CD14-positive monocyte (primary cell): Measurements from ENCODE around the gene TMEM184A. TPM values are rescaled to one million over a fixed set of nuclear protein-coding genes. Genes with fewer than 3 reads are reported as not detected.

Experiments used
- DNase-seq, 3 donors: peaks; one replicate each; pipeline ENCODE4 v3.0.0-alpha.2; 2011 to 2022
- H2AFZ ChIP-seq: 2 replicates; pipeline ENCODE4 v1.6.0; 2012; ENCODE audit warnings: mild to moderate bottlenecking, low read depth, low read length, inconsistent platforms; ENCODE audit not compliant: insufficient read depth, poor library complexity, severe bottlenecking
- H3K27ac ChIP-seq, 2 donors: 1 replicate in 1 of 2; 2 replicates in 1 of 2; pipeline ENCODE4 v1.5.1; 2012 to 2013; ENCODE audit warnings: low read length in 2 of 2, control low read depth in 1 of 2, inconsistent platforms in 1 of 2, low read depth in 1 of 2, mild to moderate bottlenecking in 1 of 2
- H3K27me3 ChIP-seq, 2 donors: one replicate each; pipeline versions ENCODE4 v1.6.0 to v1.6.1; 2011 to 2013; ENCODE audit warnings: low read length in 2 of 2; ENCODE audit not compliant: control insufficient read depth in 2 of 2, insufficient read depth in 2 of 2
- H3K36me3 ChIP-seq, 2 donors: replicated peaks in 1 of 2; 1 replicate in 1 of 2; 2 replicates in 1 of 2; pipeline versions ENCODE4 v1.5.1 to v1.6.1; 2012 to 2013; ENCODE audit warnings: low read length in 2 of 2, control low read depth in 1 of 2, inconsistent platforms in 1 of 2, mild to moderate bottlenecking in 1 of 2; ENCODE audit not compliant: insufficient read depth in 2 of 2, control insufficient read depth in 1 of 2
- H3K4me1 ChIP-seq, 2 donors: 1 replicate in 1 of 2; 2 replicates in 1 of 2; pipeline versions ENCODE4 v1.5.1 to v1.6.1; 2012 to 2013; ENCODE audit warnings: low read length in 2 of 2, control low read depth in 1 of 2, inconsistent platforms in 1 of 2, mild to moderate bottlenecking in 1 of 2, moderate library complexity in 1 of 2; ENCODE audit not compliant: insufficient read depth in 2 of 2, control insufficient read depth in 1 of 2
- H3K4me2 ChIP-seq: replicated peaks from 2 replicates; pipeline ENCODE3; 2012; ENCODE audit warnings: low read length, moderate library complexity, mild to moderate bottlenecking; ENCODE audit not compliant: poor library complexity, severe bottlenecking; ENCODE audit errors: extremely low read depth
- H3K4me3 ChIP-seq, 3 experiments: fragments of 200-600 bp in 1 of 3; sonication (generic) in 1 of 3; replicated peaks in 1 of 3; 1 replicate in 2 of 3; 2 replicates in 1 of 3; pipeline ENCODE4 v1.5.1; 2011 to 2013; ENCODE audit warnings: low read length in 3 of 3, mild to moderate bottlenecking in 3 of 3, control low read depth in 2 of 3, low read depth in 2 of 3, inconsistent platforms in 1 of 3, moderate library complexity in 1 of 3
- H3K79me2 ChIP-seq: 2 replicates; pipeline ENCODE4 v1.6.0; 2012; ENCODE audit warnings: mild to moderate bottlenecking, control low read depth, inconsistent platforms, low read length, moderate library complexity; ENCODE audit not compliant: insufficient read depth
- H3K9ac ChIP-seq: 2 replicates; pipeline ENCODE4 v1.6.0; 2017; ENCODE audit warnings: low read length, mild to moderate bottlenecking; ENCODE audit not compliant: insufficient read depth, poor library complexity, severe bottlenecking
- H3K9me3 ChIP-seq, 2 donors: replicated peaks in 1 of 2; 1 replicate in 1 of 2; 2 replicates in 1 of 2; pipeline versions ENCODE4 v1.5.1 to v1.6.1; 2012 to 2013; ENCODE audit warnings: low read length in 2 of 2, control low read depth in 1 of 2; ENCODE audit not compliant: control insufficient read depth in 1 of 2, insufficient read depth in 1 of 2
- H4K20me1 ChIP-seq: 2 replicates; pipeline ENCODE4 v1.6.0; 2012; ENCODE audit warnings: mild to moderate bottlenecking, low read length, control low read depth, moderate library complexity; ENCODE audit not compliant: insufficient read depth
- H3K27ac Mint-ChIP-seq, 7 donors: one replicate each; pipeline ENCODE4 v1.8.0; 2020; ENCODE audit warnings: mild to moderate bottlenecking in 7 of 7, mixed read lengths in 7 of 7, moderate library complexity in 6 of 7, inconsistent platforms in 2 of 7
- H3K27me3 Mint-ChIP-seq, 3 donors: one replicate each; pipeline ENCODE4 v1.8.0; 2021 to 2022; ENCODE audit warnings: low read depth in 3 of 3, mild to moderate bottlenecking in 3 of 3, mixed read lengths in 3 of 3, moderate library complexity in 3 of 3, inconsistent platforms in 1 of 3
- H3K36me3 Mint-ChIP-seq, 2 donors: one replicate each; pipeline ENCODE4 v1.8.0; 2020; ENCODE audit warnings: mixed read lengths in 2 of 2, inconsistent platforms in 1 of 2, mild to moderate bottlenecking in 1 of 2
- H3K4me1 Mint-ChIP-seq: one replicate; pipeline ENCODE4 v1.8.0; 2020; ENCODE audit warnings: mild to moderate bottlenecking, mixed read lengths
- H3K4me3 Mint-ChIP-seq, 2 donors: one replicate each; pipeline ENCODE4 v1.8.0; 2020; ENCODE audit warnings: mild to moderate bottlenecking in 2 of 2, mixed read lengths in 2 of 2, moderate library complexity in 1 of 2
- H3K9me3 Mint-ChIP-seq, 7 donors: one replicate each; pipeline ENCODE4 v1.8.0; 2020 to 2022; ENCODE audit warnings: mixed read lengths in 7 of 7, mild to moderate bottlenecking in 6 of 7, moderate library complexity in 6 of 7, inconsistent platforms in 2 of 7
- WGBS: methylation state at CpG from one replicate; pipeline ENCODE4 v1.1.5; 2013; ENCODE audit warnings: missing lambda C conversion rate; ENCODE audit not compliant: insufficient coverage; 5-methylcytosine and 5-hydroxymethylcytosine counted together
- intact Hi-C, 2 donors: fragments of 100-400 bp; cut with micrococcal nuclease; formaldehyde crosslinking; loops; one replicate each; pipeline versions ENCODE4 v1.15.0 to v1.15.1; 2023
- polyA plus RNA-seq, 3 donors: library from polyadenylated mRNA; depleted of rRNA in 1 of 3; unstranded in 2 of 3; stranded (reverse) in 1 of 3; fragments of 300-500 nt in 2 of 3; fragments of >200 nt in 1 of 3; fragmentation: Illumina TruSeq in 2 of 3; gene quantifications; 1 replicate in 2 of 3; 2 replicates in 1 of 3; pipeline ENCODE4 v1.2.3, GENCODE V29; 2012 to 2021
- TF ChIP-seq, protein P1 (sequence below): fragments of 200-600 bp; IDR thresholded peaks from one replicate; pipeline ENCODE4 v1.8.0; 2022; ENCODE audit warnings: antibody characterized with exemption, mild to moderate bottlenecking

Gene TMEM184A
- polyA plus RNA-seq, 3 donors = not detected

DNA sequence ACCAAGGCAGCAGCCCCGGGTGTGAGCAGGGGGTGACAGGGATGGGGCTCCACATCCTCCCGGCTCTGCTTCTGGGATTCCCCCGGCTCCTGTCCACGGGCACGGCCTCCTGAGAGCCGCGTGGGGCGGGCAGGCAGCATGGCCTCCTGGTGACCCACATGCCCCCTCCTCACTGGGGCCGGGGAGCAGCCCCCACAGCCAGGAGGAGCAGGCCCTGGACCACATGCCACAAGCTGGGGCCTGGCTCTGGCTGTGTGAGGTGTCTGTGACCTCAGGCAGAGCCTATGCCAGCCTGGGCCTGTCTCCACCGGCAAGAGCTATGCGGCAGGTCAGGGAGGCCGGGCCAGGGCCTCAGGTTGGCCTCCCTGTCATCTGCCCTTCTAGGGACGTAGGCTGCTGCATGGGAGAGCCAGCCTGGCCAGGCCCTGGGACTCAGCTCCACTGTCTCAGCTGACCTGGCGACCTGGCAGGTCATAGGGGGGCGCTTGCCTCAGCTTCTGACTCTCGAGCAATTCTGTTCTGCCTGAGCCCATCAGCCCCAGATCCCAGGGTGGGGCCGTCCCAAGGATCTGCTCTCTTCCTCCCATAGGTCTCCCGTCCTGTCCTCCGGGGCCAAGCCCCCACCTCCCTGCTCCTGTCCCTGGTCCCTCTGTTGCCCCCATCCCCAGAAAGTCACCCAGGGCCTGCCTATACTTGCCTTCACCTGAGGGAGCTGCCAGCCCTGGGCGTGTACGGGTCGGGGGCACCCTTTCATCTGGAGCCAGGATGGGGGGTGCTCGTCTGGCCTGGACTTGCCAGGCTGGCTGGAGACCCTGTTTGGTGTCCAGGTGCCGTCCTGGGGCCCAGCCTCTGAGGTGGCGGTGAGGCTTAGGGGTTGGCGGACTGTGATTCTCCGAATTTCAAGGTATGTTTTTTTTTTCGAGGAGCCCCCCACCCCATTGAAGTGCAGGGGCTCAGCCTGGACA is 3.9 kb upstream of the TMEM184A start:
- H3K4me2 ChIP-seq = no peak overlapping the region
- H3K36me3 Mint-ChIP-seq = peaks cover 0 to 4% of the 10 kb centered on the region in 2 donors

More for the DNA sequence above, 3.9 kb upstream of the TMEM184A start:
- Histone ChIP-seq H3K9ac (no peak overlapping the region), H3K27ac (no peak overlapping the region), H3K36me3 (no peaks in the 10 kb centered on the region), H3K4me1 (peaks cover 4% of the 10 kb centered on the region in 2 donors), H4K20me1 (no peaks in the 10 kb centered on the region), H3K9me3 (no peaks in the 10 kb centered on the region), H2AFZ (no peak overlapping the region), H3K27me3 (peaks cover 0 to 2% of the 10 kb centered on the region in 2 donors), H3K79me2 (no peaks in the 10 kb centered on the region), H3K4me3 (no peak overlapping the region)
- Mint-ChIP-seq H3K27ac (no peak overlapping the region), H3K9me3 (peaks cover 0 to 7% (median 0%) of the 10 kb centered on the region in 7 donors), H3K4me3 (no peak overlapping the region), H3K27me3 (peaks cover 3 to 11% (median 4%) of the 10 kb centered on the region in 3 donors), H3K4me1 (peaks cover 14% of the 10 kb centered on the region)
- WGBS = 95% methylated on average over 16 of the region's 28 CpGs
- intact Hi-C loops = loop anchor here in 1 of 2 donors (10.0 kb wide), 1 partner anchor 45 kb away; no protein-coding TSS in a partner anchor
- TF ChIP-seq, protein P1, sequence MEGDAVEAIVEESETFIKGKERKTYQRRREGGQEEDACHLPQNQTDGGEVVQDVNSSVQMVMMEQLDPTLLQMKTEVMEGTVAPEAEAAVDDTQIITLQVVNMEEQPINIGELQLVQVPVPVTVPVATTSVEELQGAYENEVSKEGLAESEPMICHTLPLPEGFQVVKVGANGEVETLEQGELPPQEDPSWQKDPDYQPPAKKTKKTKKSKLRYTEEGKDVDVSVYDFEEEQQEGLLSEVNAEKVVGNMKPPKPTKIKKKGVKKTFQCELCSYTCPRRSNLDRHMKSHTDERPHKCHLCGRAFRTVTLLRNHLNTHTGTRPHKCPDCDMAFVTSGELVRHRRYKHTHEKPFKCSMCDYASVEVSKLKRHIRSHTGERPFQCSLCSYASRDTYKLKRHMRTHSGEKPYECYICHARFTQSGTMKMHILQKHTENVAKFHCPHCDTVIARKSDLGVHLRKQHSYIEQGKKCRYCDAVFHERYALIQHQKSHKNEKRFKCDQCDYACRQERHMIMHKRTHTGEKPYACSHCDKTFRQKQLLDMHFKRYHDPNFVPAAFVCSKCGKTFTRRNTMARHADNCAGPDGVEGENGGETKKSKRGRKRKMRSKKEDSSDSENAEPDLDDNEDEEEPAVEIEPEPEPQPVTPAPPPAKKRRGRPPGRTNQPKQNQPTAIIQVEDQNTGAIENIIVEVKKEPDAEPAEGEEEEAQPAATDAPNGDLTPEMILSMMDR = no peak
- no peak for DNase-seq
